ENCODE data around the gene DNAJC5.
"Not testable (repeated sequence)": the region's sequence is repeated elsewhere in the genome, so short reads cannot be mapped to it uniquely, and the experiment has no call there.

Gene DNAJC5

GRCh38 chr20:63958471-63958870 is 63.5 kb downstream of the DNAJC5 start:
- no peak for DNase-seq (ENCODE audit: low read depth in 1 of 2, low spot score in 1 of 2)
- H3K4me3 ChIP-seq (replicated peaks; ENCODE audit: insufficient read depth, low read length): no peak overlapping the region
- H3K27ac ChIP-seq (replicated peaks): no peak overlapping the region
- TF ChIP-seq REST (IDR thresholded peaks at IDR 0.05; ENCODE audit: insufficient replicate concordance, low read depth) (no peak), POLR2AphosphoS5 (IDR thresholded peaks at IDR 0.05; ENCODE audit: low read depth) (no peak), GABPA (IDR thresholded peaks at IDR 0.05; ENCODE audit: low read depth) (no peak), CTCF (IDR thresholded peaks at IDR 0.05; ENCODE audit: insufficient read depth, low read length) (no peak), SPI1 (IDR thresholded peaks at IDR 0.05; ENCODE audit: borderline replicate concordance, low read depth) (no peak)
- H3K27me3 ChIP-seq (ENCODE audit: insufficient read depth, poor library complexity, severe bottlenecking): no peaks in the 10 kb centered on the region

- H3K27me3 ChIP-seq (ENCODE audit: insufficient read depth, poor library complexity, severe bottlenecking): no peaks in the 10 kb centered on the region
- DNase-seq (ENCODE audit: low read depth in 1 of 2, low spot score in 1 of 2): no peak
- H3K27ac ChIP-seq (replicated peaks): no peak overlapping the region
- no peak for TF ChIP-seq POLR2AphosphoS5 (IDR thresholded peaks at IDR 0.05; ENCODE audit: low read depth)
- TF ChIP-seq SPI1 (IDR thresholded peaks at IDR 0.05; ENCODE audit: borderline replicate concordance, low read depth): no peak
- no peak for TF ChIP-seq GABPA (IDR thresholded peaks at IDR 0.05; ENCODE audit: low read depth)
- no peak for TF ChIP-seq CTCF (IDR thresholded peaks at IDR 0.05; ENCODE audit: insufficient read depth, low read length)
- TF ChIP-seq REST (IDR thresholded peaks at IDR 0.05; ENCODE audit: insufficient replicate concordance, low read depth): no peak
- H3K4me3 ChIP-seq (replicated peaks; ENCODE audit: insufficient read depth, low read length): no peak overlapping the region
Observed at GRCh38 chr20:63958964-63959698, 64.2 kb downstream of the DNAJC5 start.

- Histone ChIP-seq H3K4me3 (replicated peaks; ENCODE audit: insufficient read depth, low read length) (no peak overlapping the region), H3K27me3 (ENCODE audit: insufficient read depth, poor library complexity, severe bottlenecking) (no peaks in the 10 kb centered on the region), H3K27ac (replicated peaks) (no peak overlapping the region)
- TF ChIP-seq POLR2AphosphoS5 (IDR thresholded peaks at IDR 0.05; ENCODE audit: low read depth) (no peak), CTCF (IDR thresholded peaks at IDR 0.05; ENCODE audit: insufficient read depth, low read length) (no peak), REST (IDR thresholded peaks at IDR 0.05; ENCODE audit: insufficient replicate concordance, low read depth) (no peak), GABPA (IDR thresholded peaks at IDR 0.05; ENCODE audit: low read depth) (no peak), SPI1 (IDR thresholded peaks at IDR 0.05; ENCODE audit: borderline replicate concordance, low read depth) (no peak)
- DNase-seq (ENCODE audit: low read depth in 1 of 2, low spot score in 1 of 2): no peak
Observed at GRCh38 chr20:63959699-63960075, 64.8 kb downstream of the DNAJC5 start.

GRCh38 chr20:63960654-63961621 is 66.0 kb downstream of the DNAJC5 start:
- H3K27ac ChIP-seq (replicated peaks); DNase-seq (ENCODE audit: low read depth in 1 of 2, low spot score in 1 of 2); H3K27me3 ChIP-seq (ENCODE audit: insufficient read depth, poor library complexity, severe bottlenecking); H3K4me3 ChIP-seq (replicated peaks; ENCODE audit: insufficient read depth, low read length): not testable (repeated sequence)
